ENCODE data around the gene TOM1L2.
"Not testable (repeated sequence)": the region's sequence is repeated elsewhere in the genome, so short reads cannot be mapped to it uniquely, and the experiment has no call there.

TOM1L2 gene

DNA sequence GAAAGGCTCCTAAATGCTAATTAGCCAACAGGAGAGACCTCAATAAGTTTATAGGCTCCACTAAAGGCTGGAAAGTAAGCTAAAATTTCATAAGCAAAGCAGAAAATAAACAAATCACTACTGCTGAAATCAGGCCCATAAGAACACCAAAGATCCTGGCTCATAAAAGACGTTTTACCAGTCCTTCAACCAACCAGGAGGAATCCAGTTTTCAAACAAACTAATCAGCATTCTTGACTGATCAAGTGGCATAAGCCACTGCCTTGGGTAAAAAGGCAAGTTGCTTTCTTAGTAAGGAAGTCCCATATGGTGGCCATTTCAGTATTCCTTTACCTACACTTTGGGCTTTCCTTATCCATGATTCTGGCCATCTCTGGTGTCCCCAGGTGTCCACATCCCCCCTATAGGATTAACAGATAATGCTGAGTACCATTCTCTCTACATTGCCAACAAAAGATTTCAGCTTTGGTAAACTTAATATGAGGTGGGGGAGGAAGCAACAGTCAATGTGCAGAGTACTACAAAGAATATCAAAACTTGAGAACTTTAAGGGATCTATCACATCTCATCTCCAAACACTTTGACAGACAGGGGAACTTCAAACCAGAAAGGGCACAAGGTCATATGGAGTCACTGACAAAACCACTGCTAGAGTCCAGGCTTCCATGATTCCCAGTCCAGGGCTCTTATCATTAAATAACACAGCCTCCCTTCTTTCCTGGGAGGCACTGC, 1.3 kb downstream of the TOM1L2 start:
- DNase-seq (ENCODE audit: low spot score), result no peak

- no peak for DNase-seq (ENCODE audit: low spot score)
Observed at GRCh38 chr17:17966399-17966798, 5.8 kb downstream of the TOM1L2 start.

GRCh38 chr17:17965152-17965721, 7.0 kb downstream of the TOM1L2 start:
- DNase-seq (ENCODE audit: low spot score), result no peak

DNA sequence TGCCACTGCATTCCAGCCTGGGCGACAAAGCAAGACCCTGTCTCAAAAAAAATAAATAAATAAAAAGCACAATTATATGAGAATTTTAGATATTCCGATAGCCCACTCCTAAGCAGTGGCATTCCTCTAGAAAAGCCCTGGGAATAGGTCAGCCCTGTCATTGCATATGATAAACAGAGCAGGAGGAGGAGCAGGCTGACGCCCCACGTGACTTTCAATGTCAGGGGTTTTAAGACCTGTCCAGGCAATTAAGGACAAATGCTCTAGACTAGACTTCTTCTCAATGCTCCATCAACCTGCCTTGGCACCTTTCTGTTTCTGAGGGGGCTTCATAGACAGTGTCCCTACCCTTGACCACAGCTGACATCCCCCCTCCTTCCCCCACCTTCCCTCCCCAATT, 7.5 kb downstream of the TOM1L2 start:
- no peak for DNase-seq (ENCODE audit: low spot score)

DNA sequence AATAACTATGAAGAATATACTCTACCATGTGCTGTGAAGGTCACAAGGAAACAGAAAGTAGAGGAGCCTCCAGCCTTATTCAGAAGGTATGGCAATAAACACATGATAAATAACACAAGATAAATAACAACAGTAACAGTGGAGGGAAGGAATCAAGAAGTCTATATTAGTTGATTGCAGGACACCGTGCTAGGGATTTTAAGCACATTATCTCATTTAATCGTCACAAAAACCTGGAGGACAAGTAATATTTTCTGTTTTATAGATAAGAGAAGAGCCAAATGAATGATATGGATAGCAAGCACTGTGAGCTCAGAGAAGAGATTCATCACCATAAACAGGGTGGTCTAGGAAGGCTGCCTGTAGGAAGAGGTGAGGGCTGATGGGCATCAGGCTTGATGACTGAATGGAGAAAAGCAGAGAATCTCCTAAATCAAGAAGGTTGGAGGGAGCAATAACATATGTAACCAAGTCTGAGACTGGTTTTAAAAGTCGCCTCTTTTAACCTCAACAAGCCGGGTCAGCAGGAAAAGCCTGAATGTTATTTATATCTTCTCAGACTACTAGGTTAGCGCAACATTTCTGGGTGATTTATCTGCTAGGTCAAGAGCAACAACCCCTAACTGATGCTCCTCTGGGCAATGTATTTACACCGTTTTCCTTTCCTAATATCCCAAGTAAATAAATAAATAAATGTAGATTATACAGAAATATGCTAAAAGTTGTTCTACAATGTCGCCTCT, 8.3 kb downstream of the TOM1L2 start:
- DNase-seq (ENCODE audit: low spot score), result no peak

- no peak for DNase-seq (ENCODE audit: low spot score)
Observed at GRCh38 chr17:17963066-17963465, 9.1 kb downstream of the TOM1L2 start.

- DNase-seq (ENCODE audit: low spot score), result no peak
Observed at GRCh38 chr17:17960500-17961030, 11.6 kb downstream of the TOM1L2 start.

DNA sequence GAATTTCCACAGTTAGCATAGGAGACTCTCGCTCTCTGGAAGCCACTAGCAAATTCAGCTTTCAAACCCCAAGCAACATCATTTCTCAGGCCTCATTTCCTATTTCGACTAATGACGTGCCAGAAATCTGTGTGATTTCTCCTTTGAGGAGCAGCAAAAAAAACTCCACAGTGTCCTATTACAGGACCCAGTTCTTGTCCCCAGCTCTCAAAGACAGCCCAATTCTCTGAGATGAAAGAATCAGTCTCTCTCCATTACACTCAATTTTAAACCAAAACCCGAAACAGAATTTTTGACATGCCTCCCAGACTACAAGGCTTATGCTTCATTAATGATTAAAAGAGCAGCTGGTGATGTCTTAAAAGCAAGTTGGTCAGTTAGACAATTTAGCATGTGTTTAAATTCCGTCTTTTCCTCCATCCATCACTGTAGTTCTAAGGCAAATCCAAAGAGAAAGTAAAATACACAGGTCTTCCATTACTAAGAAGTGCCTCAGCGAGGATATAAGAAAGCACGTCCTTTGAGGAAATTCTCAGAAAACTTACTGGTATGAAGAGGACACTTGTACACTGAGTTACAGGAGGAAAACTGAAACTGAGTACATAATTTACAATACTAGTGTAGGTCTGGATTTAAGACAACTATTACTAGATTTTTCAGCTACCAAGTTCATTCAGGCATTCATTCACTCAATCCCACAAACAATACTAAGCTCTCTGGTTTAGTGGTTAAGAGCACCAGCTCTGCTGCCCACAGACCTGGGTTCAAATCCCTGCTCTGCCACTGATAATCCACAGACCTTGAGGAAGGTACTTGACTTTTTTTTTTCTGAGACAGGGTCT, 12.5 kb downstream of the TOM1L2 start:
- DNase-seq (ENCODE audit: low spot score), result no peak

DNA sequence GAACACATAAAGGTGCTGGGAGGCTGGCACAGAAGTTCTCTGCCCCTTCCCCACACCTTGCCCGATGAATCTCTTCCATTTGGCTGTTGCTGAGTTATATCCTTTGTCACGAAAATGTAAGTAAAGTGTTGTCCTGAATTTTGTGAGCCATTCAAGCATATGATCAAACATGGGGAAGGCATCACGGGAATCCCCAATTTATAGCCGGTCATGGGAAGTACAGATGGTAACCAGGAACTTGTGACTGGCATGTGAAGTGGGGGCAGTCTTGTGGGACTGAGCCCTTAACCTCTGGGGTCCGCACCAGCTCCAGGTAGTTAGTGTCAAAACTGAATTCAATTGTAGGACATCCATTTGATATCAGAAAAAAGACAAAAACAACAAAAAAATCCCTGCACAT, 13.2 kb downstream of the TOM1L2 start:
- no peak for DNase-seq (ENCODE audit: low spot score)

DNA sequence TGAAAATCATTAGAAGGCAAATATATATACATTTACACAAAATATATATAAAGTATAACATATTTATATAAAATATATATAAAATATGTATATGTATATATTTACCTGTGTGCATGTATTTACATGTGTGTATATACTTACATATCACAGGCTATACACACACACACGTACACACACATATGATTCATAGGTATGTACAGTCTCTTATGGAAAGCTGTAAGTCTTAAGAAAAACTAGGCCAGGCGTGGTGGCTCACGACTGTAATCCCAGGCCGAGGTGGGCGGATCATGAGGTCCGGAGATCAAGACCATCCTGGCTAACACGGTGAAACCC, 14.7 kb downstream of the TOM1L2 start:
- no peak for DNase-seq (ENCODE audit: low spot score)

- not testable (repeated sequence) for DNase-seq (ENCODE audit: low spot score)
Observed at GRCh38 chr17:17955790-17956341, 16.3 kb downstream of the TOM1L2 start.

GRCh38 chr17:17954079-17954478, 18.1 kb downstream of the TOM1L2 start:
- no peak for DNase-seq (ENCODE audit: low spot score)

GRCh38 chr17:17952691-17953090, 19.5 kb downstream of the TOM1L2 start:
- no peak for DNase-seq (ENCODE audit: low spot score)

- no peak for DNase-seq (ENCODE audit: low spot score)
Observed at GRCh38 chr17:17951524-17951923, 20.7 kb downstream of the TOM1L2 start.

DNA sequence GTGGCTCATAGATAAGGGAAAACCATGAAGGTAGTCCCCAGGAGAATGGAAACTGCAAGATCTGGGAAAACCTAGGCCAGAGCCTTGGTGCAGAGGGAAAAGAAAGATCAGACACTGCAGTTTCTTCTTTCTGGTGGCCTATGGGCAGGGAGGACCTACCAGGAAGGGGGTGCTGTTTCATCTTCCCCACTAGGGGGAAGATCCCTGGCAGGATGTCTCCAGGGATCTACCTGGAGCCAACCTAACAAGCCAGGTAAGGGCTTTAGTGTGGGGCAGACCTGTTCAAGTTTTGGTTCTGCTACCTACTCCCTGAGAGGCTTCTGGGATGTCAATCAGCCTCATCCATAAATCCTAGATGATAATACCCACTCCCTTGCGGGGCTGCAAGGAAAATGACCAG, 21.4 kb downstream of the TOM1L2 start:
- DNase-seq (ENCODE audit: low spot score), result no peak

DNA sequence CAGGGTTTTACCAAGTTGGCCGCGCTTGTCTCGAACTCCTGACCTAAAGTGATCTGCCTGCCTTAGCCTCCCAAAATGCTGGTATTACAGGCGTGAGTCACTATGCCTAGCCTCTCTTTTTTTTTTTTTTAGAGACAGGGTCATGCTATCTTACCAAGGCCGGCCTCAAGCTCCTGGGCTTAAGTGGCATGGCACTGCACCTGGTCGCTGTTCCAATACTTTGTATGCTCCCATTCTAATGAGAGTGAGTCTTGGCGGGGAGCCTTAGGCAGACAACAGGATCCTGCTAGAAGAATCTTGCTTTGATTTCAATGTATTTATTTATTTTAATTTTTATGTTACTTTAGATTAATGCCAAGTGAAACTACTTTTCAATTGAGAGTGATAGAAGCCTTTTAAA, 21.9 kb downstream of the TOM1L2 start:
- DNase-seq (ENCODE audit: low spot score), result no peak

GRCh38 chr17:17947966-17948365, 24.2 kb downstream of the TOM1L2 start:
- no peak for DNase-seq (ENCODE audit: low spot score)

GRCh38 chr17:17947309-17947708, 24.9 kb downstream of the TOM1L2 start:
- no peak for DNase-seq (ENCODE audit: low spot score)

DNA sequence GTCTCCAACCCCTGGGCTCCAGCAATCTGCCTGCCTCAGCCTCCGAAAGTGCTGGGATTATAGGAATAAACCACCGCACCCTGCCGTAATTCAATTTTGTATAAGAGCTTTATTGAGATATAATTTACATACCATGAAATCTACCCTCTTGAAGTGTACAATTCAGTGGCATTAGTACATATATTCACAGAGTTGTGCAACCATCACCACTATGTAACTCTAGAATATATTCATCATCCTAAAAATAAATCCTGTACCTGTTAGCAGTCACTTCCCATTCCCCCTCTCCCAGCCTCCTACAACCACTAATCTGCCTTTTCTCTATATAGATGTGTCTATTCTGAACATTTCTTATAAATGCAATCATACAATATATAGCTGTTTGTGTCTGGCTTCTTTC, 26.1 kb downstream of the TOM1L2 start:
- DNase-seq (ENCODE audit: low spot score), result no peak

- DNase-seq (ENCODE audit: low spot score), result no peak
Observed at GRCh38 chr17:17944743-17945142, 27.5 kb downstream of the TOM1L2 start.

DNA sequence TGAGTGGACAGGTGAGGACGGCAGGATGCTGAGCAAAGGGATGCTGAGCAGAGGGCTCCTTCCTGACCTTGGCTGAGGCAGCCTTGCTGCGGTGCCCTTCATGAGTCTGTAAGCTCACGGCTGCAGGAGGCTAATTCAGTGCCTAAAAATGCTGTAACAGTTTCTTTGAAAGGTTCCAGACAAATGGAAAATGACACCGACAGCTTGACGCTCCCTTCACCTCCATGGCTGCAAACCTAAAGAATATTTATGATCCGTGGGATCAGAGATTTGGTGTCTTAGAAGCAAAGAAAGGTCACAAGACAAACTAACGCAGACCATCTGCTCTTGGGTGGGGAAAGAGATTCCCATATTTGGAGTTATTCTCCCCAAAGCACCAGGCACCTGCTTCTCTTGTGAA, 28.0 kb downstream of the TOM1L2 start:
- no peak for DNase-seq (ENCODE audit: low spot score)

All from NAMALWA (cell line).